HG02678 (cell line): Measurements from ENCODE around the gene OR5H2.
A peak's percentile ranks its signal among the peaks of the same experiment; 100 is the strongest.

ENCODE experiments used
- ATAC-seq: cut with Tn5 transposase; IDR thresholded peaks from one replicate; pipeline ENCODE4 v1.9.1; 2021; ENCODE audit warnings: mild to moderate bottlenecking, moderate library complexity; ENCODE audit not compliant: unreplicated experiment

The OR5H2 gene

GRCh38 chr3:98329392-98330124 is 47.3 kb downstream of the OR5H2 start:
- ATAC-seq, result peak; percentile 66

- no peak for ATAC-seq
Observed at GRCh38 chr3:98331329-98331728, 49.0 kb downstream of the OR5H2 start.
